Measurements from ENCODE around the gene POU2F3. TPM values are rescaled to one million over a fixed set of nuclear protein-coding genes. Genes with fewer than 3 reads are reported as not detected.

Gene POU2F3
- total RNA-seq, 4 donors from 2014 or later: not detected

GRCh38 chr11:120308081-120308480, 68.1 kb downstream of the POU2F3 start:
- Histone ChIP-seq H3K27me3 (no peaks in the 10 kb centered on the region), H3K9me3 (no peaks in the 10 kb centered on the region), H3K27ac (no peak overlapping the region), H3K36me3 (no peaks in the 10 kb centered on the region), H3K4me3 (no peak overlapping the region), H3K4me1 (no peaks in the 10 kb centered on the region)
- ATAC-seq (no peak), DNase-seq (no peak)
- intact Hi-C loops (cut with DNase I; ENCODE audit: low total_unique reads): no loop called here
- in situ Hi-C loops (cut with MboI; ENCODE audit: low sequenced_read_pairs in 4 of 4): loop anchor here in 2 of 4 donors (5.0 to 10.0 kb wide), 2 partner anchors 131 to 133 kb away; no protein-coding TSS in a partner anchor
- TF ChIP-seq POLR2A (IDR thresholded peaks at IDR 0.05): no peak
- TF ChIP-seq CTCF (IDR thresholded peaks at IDR 0.05 in 4 of 5, conservative IDR thresholded peaks at IDR 0.05 in 1 of 5): no peak

- H3K27me3 ChIP-seq: no peaks in the 10 kb centered on the region
- intact Hi-C loops (cut with DNase I; ENCODE audit: low total_unique reads) (no loop called here), in situ Hi-C loops (cut with MboI; ENCODE audit: low sequenced_read_pairs in 4 of 4) (no loop called here)
- no peak overlapping the region for H3K27ac ChIP-seq
- no peaks in the 10 kb centered on the region for H3K9me3 ChIP-seq
- H3K4me1 ChIP-seq: no peaks in the 10 kb centered on the region
- no peak for DNase-seq
- TF ChIP-seq CTCF (IDR thresholded peaks at IDR 0.05 in 4 of 5, conservative IDR thresholded peaks at IDR 0.05 in 1 of 5) (no peak), POLR2A (IDR thresholded peaks at IDR 0.05) (no peak)
- H3K4me3 ChIP-seq: no peak overlapping the region
- no peak for ATAC-seq
- no peaks in the 10 kb centered on the region for H3K36me3 ChIP-seq
Measured at GRCh38 chr11:120310870-120311269, 70.9 kb downstream of the POU2F3 start.

- Histone ChIP-seq H3K27me3 (no peaks in the 10 kb centered on the region), H3K9me3 (no peaks in the 10 kb centered on the region), H3K4me3 (no peak overlapping the region), H3K36me3 (no peaks in the 10 kb centered on the region), H3K4me1 (no peaks in the 10 kb centered on the region), H3K27ac (no peak overlapping the region)
- DNase-seq (no peak), ATAC-seq (no peak)
- intact Hi-C loops (cut with DNase I; ENCODE audit: low total_unique reads): no loop called here
- TF ChIP-seq CTCF (IDR thresholded peaks at IDR 0.05 in 4 of 5, conservative IDR thresholded peaks at IDR 0.05 in 1 of 5) (no peak), POLR2A (IDR thresholded peaks at IDR 0.05) (no peak)
- in situ Hi-C loops (cut with MboI; ENCODE audit: low sequenced_read_pairs in 4 of 4): no loop called here
Measured at GRCh38 chr11:120314861-120315260, 74.9 kb downstream of the POU2F3 start.

GRCh38 chr11:120316880-120317688, 77.1 kb downstream of the POU2F3 start:
- intact Hi-C loops (cut with DNase I; ENCODE audit: low total_unique reads): no loop called here
- ATAC-seq (peak; percentile 50 to 65), DNase-seq (peak in 1 of 2 donors; percentile 31)
- Histone ChIP-seq H3K27me3 (no peaks in the 10 kb centered on the region), H3K4me3 (no peak overlapping the region), H3K27ac (peak overlapping the region; percentile 8 to 75 (median 66)), H3K36me3 (no peaks in the 10 kb centered on the region), H3K4me1 (no peaks in the 10 kb centered on the region), H3K9me3 (no peaks in the 10 kb centered on the region)
- TF ChIP-seq CTCF (IDR thresholded peaks at IDR 0.05 in 4 of 5, conservative IDR thresholded peaks at IDR 0.05 in 1 of 5) (no peak), POLR2A (IDR thresholded peaks at IDR 0.05) (no peak)
- in situ Hi-C loops (cut with MboI; ENCODE audit: low sequenced_read_pairs in 4 of 4): no loop called here

All from gastrocnemius medialis (tissue), 4 donors.